Right ventricle myocardium superior (tissue), 1 donor: ENCODE data around the gene USP27X. TPM values are rescaled to one million over a fixed set of nuclear protein-coding genes. Genes with fewer than 3 reads are reported as not detected.

Experiments
- total RNA-seq: library from RNA; stranded (reverse); fragmentation: NEBNext Ultra II Directional; extraction: Animal tissue kit (Norgen Biotek cat#: 25700); gene quantifications from one replicate; pipeline ENCODE4 v1.2.1, GENCODE V29; 2021
- donor health status: DM: no; HTN: yes; CAD: no; lungs with severe emphysema.

USP27X gene
- total RNA-seq, 1 donor from 2014 or later, result 1.9 TPM

Other genes starting within 250 kb of the USP27X start
- not detected for gene PAGE1, start 183.5 kb upstream of the USP27X start, total RNA-seq
- not detected for gene PAGE4, start 50.2 kb upstream of the USP27X start, total RNA-seq
- 1.2 TPM for gene CLCN5, start 43.1 kb downstream of the USP27X start, total RNA-seq